ENCODE measurements around the gene WDR20. TPM values are rescaled to one million over a fixed set of nuclear protein-coding genes. Genes with fewer than 3 reads are reported as not detected.
A peak's percentile ranks its signal among the peaks of the same experiment; 100 is the strongest.
"Not testable (repeated sequence)": the region's sequence is repeated elsewhere in the genome, so short reads cannot be mapped to it uniquely, and the experiment has no call there.

WDR20 gene
- polyA plus RNA-seq, 4 donors, result 14.6 to 33.1 (median 23.3) TPM

DNA sequence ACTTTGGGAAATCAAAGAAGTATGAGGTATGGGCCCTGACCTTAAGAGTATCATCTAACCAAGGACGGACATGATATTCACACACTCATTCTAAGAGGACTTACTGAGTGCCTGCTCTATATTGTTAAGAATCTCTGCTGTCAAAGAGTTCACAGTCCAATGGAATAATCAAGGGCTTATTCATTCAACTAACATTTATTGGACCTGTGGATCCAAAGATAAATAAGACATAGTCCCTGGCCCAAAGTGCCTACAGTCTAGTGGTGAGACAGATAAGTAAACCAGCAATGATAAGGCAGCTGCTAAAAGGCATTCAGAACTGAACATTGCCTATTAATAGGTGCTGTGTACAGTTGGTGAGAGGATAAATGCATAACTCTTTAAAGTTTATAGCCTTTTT lies 11.0 kb downstream of the WDR20 start:
- 18 to 70% (median 30%) methylated on average over 1 of the region's 1 CpG for WGBS, 3 donors
- peaks cover 0 to 5% of the 10 kb centered on the region in 2 donors for H3K9me3 ChIP-seq (ENCODE audit: control insufficient read depth in 2 of 2, insufficient read depth in 1 of 2, low read depth in 1 of 2, low read length in 1 of 2)
- peak; percentile 72 to 95 for DNase-seq
- no peak overlapping the region for H3K4me3 ChIP-seq (ENCODE audit: low read depth in 1 of 3, low read length in 3 of 3)
- H3K4me1 ChIP-seq (ENCODE audit: control insufficient read depth in 3 of 3, insufficient read depth in 2 of 3, low read depth in 1 of 3, low read length in 2 of 3), result peaks cover 5 to 32% (median 14%) of the 10 kb centered on the region in 3 donors
- H3K36me3 ChIP-seq (ENCODE audit: control insufficient read depth in 3 of 3, insufficient read depth in 2 of 3, low read depth in 1 of 3, low read length in 3 of 3), result peaks cover 0 to 13% (median 0%) of the 10 kb centered on the region in 3 donors
- FAIRE-seq, result no peak
- H3K27ac ChIP-seq (ENCODE audit: low read depth in 1 of 3, low read length in 2 of 3), result peak overlapping the region in 2 of 3 donors; percentile 63 to 77
- no peaks in the 10 kb centered on the region for H3K27me3 ChIP-seq (ENCODE audit: control insufficient read depth in 3 of 3, insufficient read depth in 3 of 3, low read length in 3 of 3)

DNA sequence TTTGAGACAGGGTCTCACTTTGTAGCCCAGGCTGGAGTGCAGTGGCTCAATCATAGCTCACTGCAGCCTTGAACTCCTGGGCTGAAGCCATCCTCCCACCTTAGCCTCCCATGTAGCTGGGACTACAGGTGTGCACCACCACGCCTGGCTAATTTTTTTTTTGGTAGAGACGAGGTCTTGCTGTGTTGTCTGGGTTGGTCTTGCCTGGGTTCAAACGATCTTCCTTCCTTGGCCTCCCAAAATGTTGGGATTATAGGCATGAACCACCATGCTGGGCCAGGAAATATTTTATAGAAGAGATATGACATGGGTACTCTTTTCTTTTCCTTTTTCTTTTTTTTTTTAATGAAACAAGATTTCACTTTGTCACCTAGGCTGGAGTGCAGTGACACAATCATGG lies 11.7 kb downstream of the WDR20 start:
- WGBS, 3 donors, result 74 to 88% (median 75%) methylated on average over 3 of the region's 3 CpGs
- Histone ChIP-seq H3K36me3 (ENCODE audit: control insufficient read depth in 3 of 3, insufficient read depth in 2 of 3, low read depth in 1 of 3, low read length in 3 of 3) (peaks cover 0 to 13% (median 0%) of the 10 kb centered on the region in 3 donors), H3K27ac (ENCODE audit: low read depth in 1 of 3, low read length in 2 of 3) (peak overlapping the region in 1 of 3 donors; percentile 18), H3K4me1 (ENCODE audit: control insufficient read depth in 3 of 3, insufficient read depth in 2 of 3, low read depth in 1 of 3, low read length in 2 of 3) (peaks cover 6 to 37% (median 12%) of the 10 kb centered on the region in 3 donors)
- not testable (repeated sequence) for DNase-seq; H3K27me3 ChIP-seq (ENCODE audit: control insufficient read depth in 3 of 3, insufficient read depth in 3 of 3, low read length in 3 of 3); H3K4me3 ChIP-seq (ENCODE audit: low read depth in 1 of 3, low read length in 3 of 3); H3K9me3 ChIP-seq (ENCODE audit: control insufficient read depth in 2 of 2, insufficient read depth in 1 of 2, low read depth in 1 of 2, low read length in 1 of 2); FAIRE-seq

DNA sequence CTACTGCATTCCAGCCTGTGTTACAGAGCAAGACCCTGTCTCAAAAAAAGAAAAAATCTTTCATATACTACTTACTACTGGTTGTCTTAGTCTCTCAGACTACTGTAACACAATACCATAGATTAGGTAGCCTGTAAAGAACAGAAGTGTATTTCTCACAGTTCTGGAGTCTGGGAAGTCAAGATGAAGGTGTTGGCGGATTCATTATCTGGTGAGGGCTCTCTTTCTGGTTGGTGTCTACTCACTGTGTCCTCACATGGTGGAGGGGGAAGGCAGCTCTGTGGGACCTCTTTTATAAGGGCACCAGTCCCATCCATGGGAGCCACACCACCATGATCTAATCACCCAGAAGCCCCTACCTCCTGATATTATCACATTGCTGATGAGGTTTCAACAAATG lies 14.4 kb downstream of the WDR20 start:
- peaks cover 0 to 15% (median 0%) of the 10 kb centered on the region in 3 donors for H3K36me3 ChIP-seq (ENCODE audit: control insufficient read depth in 3 of 3, insufficient read depth in 2 of 3, low read depth in 1 of 3, low read length in 3 of 3)
- H3K4me1 ChIP-seq (ENCODE audit: control insufficient read depth in 3 of 3, insufficient read depth in 2 of 3, low read depth in 1 of 3, low read length in 2 of 3), result peaks cover 10 to 53% (median 15%) of the 10 kb centered on the region in 3 donors
- H3K27me3 ChIP-seq (ENCODE audit: control insufficient read depth in 3 of 3, insufficient read depth in 3 of 3, low read length in 3 of 3), result no peaks in the 10 kb centered on the region
- H3K4me3 ChIP-seq (ENCODE audit: low read depth in 1 of 3, low read length in 3 of 3), result no peak overlapping the region
- WGBS, 3 donors, result 90 to 96% (median 96%) methylated on average over 1 of the region's 1 CpG
- peak overlapping the region in 1 of 3 donors; percentile 9 for H3K27ac ChIP-seq (ENCODE audit: low read depth in 1 of 3, low read length in 2 of 3)
- peaks cover 0 to 5% of the 10 kb centered on the region in 2 donors for H3K9me3 ChIP-seq (ENCODE audit: control insufficient read depth in 2 of 2, insufficient read depth in 1 of 2, low read depth in 1 of 2, low read length in 1 of 2)
- DNase-seq (no peak), FAIRE-seq (no peak)

DNA sequence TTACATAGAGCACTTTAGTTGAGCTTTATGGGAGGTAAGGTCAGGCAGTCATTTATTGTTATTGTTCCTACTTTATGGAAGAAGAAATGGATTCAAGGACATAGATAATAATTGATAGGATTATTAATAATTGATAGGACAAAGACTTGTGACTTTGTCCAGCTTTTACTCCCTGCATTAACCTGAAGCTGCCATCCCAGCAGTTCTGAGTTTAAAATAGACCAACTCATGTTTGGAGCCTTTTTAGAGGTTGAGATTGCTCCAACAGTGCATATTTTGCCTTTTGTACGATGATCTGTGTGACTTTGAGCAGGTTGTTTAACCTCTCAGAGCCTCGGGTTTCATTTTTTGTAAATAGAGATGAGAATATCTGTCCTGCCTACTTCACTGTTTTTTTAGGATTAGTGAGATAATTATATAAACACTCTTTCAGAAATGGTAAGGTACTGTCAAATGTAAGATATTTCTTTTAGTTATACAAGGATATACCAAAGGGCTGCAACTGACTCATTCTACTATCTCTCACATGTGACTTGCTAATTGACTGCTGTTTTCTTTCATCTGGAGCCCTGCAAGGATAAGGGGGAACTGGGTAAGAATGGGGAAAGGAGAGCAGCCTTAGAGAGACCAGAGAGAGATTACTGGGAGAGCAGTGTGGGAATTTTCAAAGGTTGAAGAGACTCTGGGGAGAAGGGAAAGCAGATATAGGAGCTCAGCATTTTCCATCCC lies 15.3 kb downstream of the WDR20 start:
- FAIRE-seq (no peak), DNase-seq (peak; percentile 74 to 80)
- Histone ChIP-seq H3K4me3 (ENCODE audit: low read depth in 1 of 3, low read length in 3 of 3) (no peak overlapping the region), H3K27me3 (ENCODE audit: control insufficient read depth in 3 of 3, insufficient read depth in 3 of 3, low read length in 3 of 3) (no peaks in the 10 kb centered on the region), H3K9me3 (ENCODE audit: control insufficient read depth in 2 of 2, insufficient read depth in 1 of 2, low read depth in 1 of 2, low read length in 1 of 2) (peaks cover 0 to 5% of the 10 kb centered on the region in 2 donors), H3K27ac (ENCODE audit: low read depth in 1 of 3, low read length in 2 of 3) (peak overlapping the region in 2 of 3 donors; percentile 73 to 75), H3K4me1 (ENCODE audit: control insufficient read depth in 3 of 3, insufficient read depth in 2 of 3, low read depth in 1 of 3, low read length in 2 of 3) (peaks cover 10 to 53% (median 17%) of the 10 kb centered on the region in 3 donors), H3K36me3 (ENCODE audit: control insufficient read depth in 3 of 3, insufficient read depth in 2 of 3, low read depth in 1 of 3, low read length in 3 of 3) (peaks cover 0 to 21% (median 0%) of the 10 kb centered on the region in 3 donors)
- 11 to 39% (median 33%) methylated on average over 2 of the region's 2 CpGs for WGBS, 3 donors

DNA sequence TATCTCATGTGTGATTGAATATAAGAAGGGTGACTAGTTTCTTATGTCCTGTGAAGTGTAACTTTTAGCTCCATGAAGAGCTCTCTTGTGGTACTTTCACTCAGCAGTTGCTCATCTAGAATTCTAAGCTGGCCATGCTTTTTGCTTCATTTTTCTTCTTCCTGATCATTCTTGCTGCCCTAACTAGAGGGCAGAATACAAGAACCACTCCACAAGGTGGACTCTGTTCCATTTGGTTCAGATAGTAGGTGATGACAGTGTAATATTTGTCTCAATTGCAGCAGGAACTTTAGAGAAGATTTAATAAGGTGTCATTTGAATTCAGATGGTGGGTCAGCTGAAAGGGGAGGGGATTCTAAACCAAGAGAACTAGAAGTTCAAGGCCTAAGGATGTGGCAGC lies 17.6 kb downstream of the WDR20 start:
- FAIRE-seq (no peak), DNase-seq (peak; percentile 46 to 65)
- H3K9me3 ChIP-seq (ENCODE audit: control insufficient read depth in 2 of 2, insufficient read depth in 1 of 2, low read depth in 1 of 2, low read length in 1 of 2), result peaks cover 0 to 5% of the 10 kb centered on the region in 2 donors
- peaks cover 10 to 40% (median 15%) of the 10 kb centered on the region in 3 donors for H3K4me1 ChIP-seq (ENCODE audit: control insufficient read depth in 3 of 3, insufficient read depth in 2 of 3, low read depth in 1 of 3, low read length in 2 of 3)
- peak overlapping the region in 2 of 3 donors; percentile 14 to 51 for H3K27ac ChIP-seq (ENCODE audit: low read depth in 1 of 3, low read length in 2 of 3)
- H3K4me3 ChIP-seq (ENCODE audit: low read depth in 1 of 3, low read length in 3 of 3), result no peak overlapping the region
- peaks cover 0 to 15% (median 0%) of the 10 kb centered on the region in 3 donors for H3K36me3 ChIP-seq (ENCODE audit: control insufficient read depth in 3 of 3, insufficient read depth in 2 of 3, low read depth in 1 of 3, low read length in 3 of 3)
- no peaks in the 10 kb centered on the region for H3K27me3 ChIP-seq (ENCODE audit: control insufficient read depth in 3 of 3, insufficient read depth in 3 of 3, low read length in 3 of 3)

DNA sequence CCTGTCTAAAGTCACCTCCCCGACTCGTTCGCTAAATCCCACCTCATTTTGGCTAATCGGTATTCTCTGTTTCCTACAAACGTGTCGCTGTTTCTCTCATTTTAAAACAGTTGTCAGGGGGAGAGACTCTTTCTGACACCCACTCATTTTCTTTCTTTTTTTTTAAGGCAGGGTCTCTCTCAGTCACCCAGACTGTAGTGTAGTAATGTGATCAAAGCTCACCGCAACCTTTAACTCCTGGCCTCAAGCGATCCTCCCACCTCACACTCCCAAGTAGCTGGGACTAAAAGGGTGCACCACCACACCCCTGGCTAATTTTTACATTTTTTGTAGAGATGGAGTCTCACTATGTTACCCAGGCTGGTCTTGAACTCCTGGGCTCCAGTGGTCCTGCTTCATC lies 19.1 kb downstream of the WDR20 start:
- Histone ChIP-seq H3K27ac (ENCODE audit: low read depth in 1 of 3, low read length in 2 of 3) (no peak overlapping the region), H3K4me1 (ENCODE audit: control insufficient read depth in 3 of 3, insufficient read depth in 2 of 3, low read depth in 1 of 3, low read length in 2 of 3) (peaks cover 10 to 36% (median 12%) of the 10 kb centered on the region in 3 donors), H3K9me3 (ENCODE audit: control insufficient read depth in 2 of 2, insufficient read depth in 1 of 2, low read depth in 1 of 2, low read length in 1 of 2) (no peaks in the 10 kb centered on the region), H3K27me3 (ENCODE audit: control insufficient read depth in 3 of 3, insufficient read depth in 3 of 3, low read length in 3 of 3) (no peaks in the 10 kb centered on the region), H3K36me3 (ENCODE audit: control insufficient read depth in 3 of 3, insufficient read depth in 2 of 3, low read depth in 1 of 3, low read length in 3 of 3) (peaks cover 0 to 18% (median 4%) of the 10 kb centered on the region in 3 donors), H3K4me3 (ENCODE audit: low read depth in 1 of 3, low read length in 3 of 3) (no peak overlapping the region)
- no peak for DNase-seq
- WGBS, 3 donors, result 85 to 96% (median 94%) methylated on average over 8 of the region's 8 CpGs
- no peak for FAIRE-seq

DNA sequence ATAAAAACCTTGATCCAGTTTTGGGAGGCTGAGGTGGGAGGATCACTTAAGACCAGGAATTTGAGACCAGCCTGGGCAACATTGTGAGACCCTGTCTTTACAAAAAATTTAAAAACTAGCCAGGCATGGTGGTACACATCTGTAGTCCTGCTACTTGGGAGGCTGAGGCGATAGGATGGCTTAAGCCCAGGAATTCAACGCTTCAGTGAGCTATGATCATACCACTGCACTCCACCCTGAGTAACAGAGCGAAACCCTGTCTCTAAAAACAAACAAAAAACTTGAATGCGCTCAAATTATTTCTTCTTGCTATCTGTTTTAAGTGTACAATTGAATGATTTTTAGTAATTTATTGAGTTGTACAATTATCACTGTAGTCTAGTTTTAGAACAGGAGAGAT lies 20.1 kb downstream of the WDR20 start:
- DNase-seq, result no peak
- H3K4me1 ChIP-seq (ENCODE audit: control insufficient read depth in 3 of 3, insufficient read depth in 2 of 3, low read depth in 1 of 3, low read length in 2 of 3), result peaks cover 5 to 27% (median 11%) of the 10 kb centered on the region in 3 donors
- H3K27ac ChIP-seq (ENCODE audit: low read depth in 1 of 3, low read length in 2 of 3), result no peak overlapping the region
- 83 to 95% (median 91%) methylated on average over 4 of the region's 4 CpGs for WGBS, 3 donors
- H3K36me3 ChIP-seq (ENCODE audit: control insufficient read depth in 3 of 3, insufficient read depth in 2 of 3, low read depth in 1 of 3, low read length in 3 of 3), result peaks cover 0 to 26% (median 4%) of the 10 kb centered on the region in 3 donors
- H3K4me3 ChIP-seq (ENCODE audit: low read depth in 1 of 3, low read length in 3 of 3), result no peak overlapping the region
- FAIRE-seq, result no peak
- no peaks in the 10 kb centered on the region for H3K27me3 ChIP-seq (ENCODE audit: control insufficient read depth in 3 of 3, insufficient read depth in 3 of 3, low read length in 3 of 3)
- no peaks in the 10 kb centered on the region for H3K9me3 ChIP-seq (ENCODE audit: control insufficient read depth in 2 of 2, insufficient read depth in 1 of 2, low read depth in 1 of 2, low read length in 1 of 2)

DNA sequence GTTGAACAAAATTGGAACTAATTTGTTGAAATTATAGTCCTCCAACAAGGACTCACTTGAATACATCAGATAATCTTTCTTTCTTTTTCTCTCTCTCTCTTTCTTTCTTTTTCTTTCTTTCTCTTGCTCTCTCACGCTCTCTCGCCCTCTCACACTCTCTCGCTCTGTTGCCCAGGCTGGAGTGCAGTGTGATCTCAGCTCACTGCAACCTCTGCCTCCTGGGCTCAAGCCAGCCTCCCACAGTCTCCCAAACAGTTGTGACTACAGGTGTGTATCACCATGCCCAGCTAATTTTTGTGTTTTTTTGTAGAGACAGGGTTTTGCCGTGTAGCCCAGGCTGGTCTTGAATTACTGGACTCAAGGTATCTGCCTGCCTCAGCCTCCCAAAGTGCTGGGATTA lies 22.8 kb downstream of the WDR20 start:
- peaks cover 0 to 28% (median 4%) of the 10 kb centered on the region in 3 donors for H3K36me3 ChIP-seq (ENCODE audit: control insufficient read depth in 3 of 3, insufficient read depth in 2 of 3, low read depth in 1 of 3, low read length in 3 of 3)
- no peaks in the 10 kb centered on the region for H3K27me3 ChIP-seq (ENCODE audit: control insufficient read depth in 3 of 3, insufficient read depth in 3 of 3, low read length in 3 of 3)
- no peaks in the 10 kb centered on the region for H3K9me3 ChIP-seq (ENCODE audit: control insufficient read depth in 2 of 2, insufficient read depth in 1 of 2, low read depth in 1 of 2, low read length in 1 of 2)
- H3K4me1 ChIP-seq (ENCODE audit: control insufficient read depth in 3 of 3, insufficient read depth in 2 of 3, low read depth in 1 of 3, low read length in 2 of 3), result peaks cover 3 to 12% (median 10%) of the 10 kb centered on the region in 3 donors
- 89 to 98% (median 97%) methylated on average over 4 of the region's 4 CpGs for WGBS, 3 donors
- DNase-seq (no peak), FAIRE-seq (no peak)
- H3K27ac ChIP-seq (ENCODE audit: low read depth in 1 of 3, low read length in 2 of 3), result no peak overlapping the region
- no peak overlapping the region for H3K4me3 ChIP-seq (ENCODE audit: low read depth in 1 of 3, low read length in 3 of 3)
